Eye (tissue), 1 donor: ENCODE measurements around the gene CEP295NL.

Source experiments
- DNase-seq: peaks from one replicate; pipeline ENCODE4 v3.0.0-alpha.2; 2015

CEP295NL gene

DNA sequence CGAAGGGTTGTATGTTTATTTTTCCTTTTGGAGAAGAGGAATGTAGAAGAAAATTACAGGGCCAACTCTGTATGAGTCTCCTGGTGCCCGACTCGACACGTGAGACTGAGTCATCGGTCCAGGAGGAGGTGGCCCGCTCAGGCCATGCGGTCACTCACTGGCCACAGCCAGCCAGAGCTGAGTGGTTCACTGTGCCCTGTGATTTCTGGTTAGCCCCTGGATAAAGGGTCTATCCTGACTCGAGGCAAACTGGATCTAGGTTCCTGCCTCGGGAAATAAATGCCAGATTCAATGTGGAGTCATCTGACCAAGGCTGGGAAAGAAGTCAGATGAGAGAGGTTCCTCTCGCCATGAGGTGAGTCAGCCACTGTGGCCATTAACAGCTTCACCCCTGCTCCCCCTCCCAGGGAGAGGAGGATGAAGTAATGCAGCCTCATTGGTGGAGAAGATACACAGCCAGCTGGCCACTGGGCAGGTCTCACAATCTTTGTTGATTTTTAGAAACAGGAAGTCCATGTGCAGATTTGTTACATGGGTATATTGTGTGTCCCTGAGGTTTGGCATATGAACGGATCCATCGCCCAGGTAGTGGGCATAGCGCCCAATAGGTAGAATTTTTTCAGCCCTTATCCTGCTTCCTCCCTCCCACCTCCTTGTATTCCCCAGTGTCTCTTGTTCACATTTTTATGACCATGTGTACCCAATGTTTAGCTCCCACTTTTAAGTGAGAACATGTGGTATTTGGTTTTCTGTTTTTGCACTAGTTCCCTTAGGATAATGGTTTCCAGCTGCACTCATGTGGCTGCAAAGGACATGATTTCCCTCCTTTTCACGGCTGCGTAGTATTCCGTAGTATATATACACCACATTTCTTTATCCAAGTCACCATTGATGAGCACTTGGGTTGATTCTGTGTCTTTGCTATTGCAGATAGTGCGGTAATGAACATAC lies 40.7 kb downstream of the CEP295NL start:
- DNase-seq, result no peak

DNA sequence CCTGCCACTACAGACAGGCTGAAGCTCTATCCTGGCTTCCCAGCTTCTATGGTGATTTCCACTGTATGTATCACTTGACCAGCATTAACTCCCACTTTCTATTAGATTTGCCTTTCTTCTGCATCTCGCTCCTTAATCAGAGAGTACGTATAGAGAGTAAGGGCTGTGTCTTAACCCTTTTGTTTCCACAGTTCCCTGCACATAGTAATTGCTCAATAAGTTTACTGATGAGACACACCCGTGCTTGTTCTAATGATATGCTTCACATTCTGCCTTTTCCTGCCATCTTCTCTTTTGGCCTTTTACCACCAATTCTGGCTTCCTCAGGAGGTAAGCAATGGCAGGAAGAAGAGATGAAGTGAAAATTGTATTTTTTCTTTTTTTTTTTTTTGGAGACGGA lies 41.8 kb downstream of the CEP295NL start:
- DNase-seq, result no peak

- DNase-seq, result no peak
Measured at GRCh38 chr17:78859051-78859450, 44.0 kb downstream of the CEP295NL start.

- DNase-seq, result no peak
Measured at GRCh38 chr17:78857266-78857665, 45.7 kb downstream of the CEP295NL start.

- DNase-seq, result no peak
Measured at GRCh38 chr17:78855561-78856165, 47.3 kb downstream of the CEP295NL start.

DNA sequence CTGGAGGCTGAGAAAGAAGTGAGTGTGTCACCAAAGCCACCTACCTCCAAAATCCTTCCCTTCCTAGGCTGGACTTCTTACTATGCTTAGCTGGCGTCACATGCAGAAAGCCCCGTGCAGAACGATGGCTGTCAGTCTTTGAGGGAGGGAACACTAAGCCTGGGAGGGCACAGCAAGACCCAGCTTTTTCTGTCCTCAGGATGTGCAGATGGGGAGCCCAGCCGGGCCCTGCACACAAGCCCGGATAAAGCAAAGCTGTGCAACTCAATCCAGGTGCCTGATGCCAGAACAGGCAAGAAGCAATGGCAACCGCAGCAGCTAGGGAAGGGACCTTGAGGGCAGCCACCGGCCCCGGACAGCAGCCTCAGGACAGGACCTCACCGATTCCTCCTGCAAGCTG lies 48.5 kb downstream of the CEP295NL start:
- DNase-seq, result no peak

- no peak for DNase-seq
Measured at GRCh38 chr17:78853926-78854394, 49.0 kb downstream of the CEP295NL start.

DNA sequence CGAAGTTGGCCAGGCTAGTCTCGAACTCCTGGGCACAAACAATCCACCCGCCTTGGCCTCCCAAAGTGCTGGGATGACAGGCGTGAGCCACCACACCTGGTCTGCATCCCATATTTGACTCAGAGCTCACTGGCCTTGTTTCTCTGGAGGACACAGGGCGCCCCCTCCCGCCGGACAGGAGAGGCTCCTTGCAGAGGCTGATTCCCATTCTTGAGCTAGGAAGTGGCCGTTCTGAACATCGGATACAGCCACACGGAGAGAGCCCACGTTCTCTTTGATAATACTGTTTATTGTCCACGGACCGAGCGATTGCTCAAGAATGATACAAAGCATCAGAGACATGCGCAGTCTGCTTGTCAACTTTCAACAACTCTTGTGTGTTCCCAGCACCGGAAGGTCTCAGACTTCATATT lies 50.3 kb downstream of the CEP295NL start:
- DNase-seq, result no peak

DNA sequence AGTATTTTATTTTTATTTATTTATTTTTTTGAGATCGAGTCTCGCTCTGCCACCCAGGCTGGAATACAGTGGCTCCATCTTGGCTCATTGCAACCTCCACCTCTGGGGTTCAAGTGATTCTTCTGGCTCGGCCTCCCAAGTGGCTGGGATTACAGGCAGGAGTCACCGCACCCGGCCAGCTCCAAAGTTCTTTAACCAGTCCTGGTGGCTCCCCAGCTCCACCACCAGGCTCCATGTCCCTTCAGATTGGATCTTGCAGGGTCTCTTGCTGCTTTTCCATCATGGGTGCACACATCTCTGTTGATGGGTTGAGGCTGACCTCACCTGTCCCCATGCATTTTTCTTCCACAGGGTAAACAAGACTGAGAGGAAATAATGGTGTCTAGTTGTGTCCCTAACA lies 54.0 kb downstream of the CEP295NL start:
- no peak for DNase-seq

GRCh38 chr17:78847052-78847451 lies 55.9 kb downstream of the CEP295NL start:
- DNase-seq, result no peak

GRCh38 chr17:78844301-78845005 lies 58.5 kb downstream of the CEP295NL start:
- DNase-seq, result no peak

GRCh38 chr17:78842881-78843565 lies 60.0 kb downstream of the CEP295NL start:
- peak; percentile 45 for DNase-seq

DNA sequence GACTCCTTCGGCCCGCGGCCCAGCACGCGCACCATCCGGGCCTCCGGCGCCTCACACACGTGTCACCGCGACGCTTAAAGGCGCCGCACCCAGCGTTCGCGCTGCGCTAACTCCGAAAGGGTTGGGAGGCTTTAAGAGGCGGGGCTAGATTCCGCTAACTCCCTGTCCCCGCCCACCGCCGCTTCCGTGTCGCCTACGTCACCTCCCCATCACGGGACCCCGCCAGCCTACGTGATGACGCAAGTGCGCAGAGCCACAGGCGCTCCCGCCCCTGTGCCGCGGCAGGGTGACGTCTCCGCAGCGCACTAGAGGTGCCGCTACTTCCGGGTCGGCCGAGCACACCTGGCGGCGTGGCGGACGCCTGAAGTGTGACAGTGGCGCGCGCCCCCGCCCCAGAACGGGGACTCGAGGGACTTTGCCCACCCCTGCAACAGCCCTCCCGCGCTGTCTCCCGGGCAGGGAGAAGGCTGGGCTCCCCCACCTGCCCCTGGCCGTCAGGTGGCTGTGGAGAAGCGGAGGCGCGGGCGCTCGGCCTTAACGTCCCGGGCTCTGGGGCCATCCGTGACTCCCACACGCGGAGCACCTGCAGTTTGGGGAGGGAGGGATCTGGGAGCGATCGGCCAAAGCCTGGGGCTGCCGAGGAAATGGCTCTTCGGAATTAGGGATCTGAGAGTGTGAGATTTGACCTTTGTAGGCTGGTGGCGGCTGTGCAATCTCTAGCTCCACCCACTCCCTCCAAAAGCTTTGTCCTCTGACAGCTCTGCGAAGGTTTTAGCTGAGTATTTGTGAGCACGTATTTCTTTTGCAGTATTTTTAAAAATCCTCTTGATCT lies 62.0 kb downstream of the CEP295NL start, which contains the start of gene USP36:
TSS of gene USP36 (minus strand) at position 35 of the 832 bp plus-strand sequence. CDS start 4,451 bp downstream, outside the sequence.
- DNase-seq, result peak; percentile 100
